IMR-90 (cell line): Measurements from ENCODE around the gene ALLC. TPM values are rescaled to one million over a fixed set of nuclear protein-coding genes. Genes with fewer than 3 reads are reported as not detected.

Source experiments
- ATAC-seq: fragments of 200-7000 bp; cut with Tn5 transposase; 2 replicates; pipeline ENCODE4 v1.9.1; 2020; ENCODE audit warnings: low read depth, mild to moderate bottlenecking, moderate library complexity
- BruUV-seq: library from RNA; stranded (reverse); fragments of 400-500 nt; replicated peaks from 2 replicates; lab custom pipeline; 2021; lab: Mats Ljungman, UMichigan
- CTCF ChIA-PET: fragments of 300-600 bp; formaldehyde crosslinking; extraction: SDS; loops from one replicate; lab custom pipeline; 2021; ENCODE audit warnings: antibody characterized with exemption; lab: Yijun Ruan, JAX
- POLR2A ChIA-PET: fragments of 300-600 bp; sonication (Branson Sonifier 250); formaldehyde crosslinking; loops from one replicate; lab custom pipeline; 2022; ENCODE audit warnings: antibody characterized with exemption; ENCODE audit not compliant: unreplicated experiment; lab: Charles Lee
- DNase-seq: peaks from one replicate; pipeline ENCODE4 v3.0.0; 2013
- H2AFZ ChIP-seq: replicated peaks from 2 replicates; pipeline ENCODE3; 2013; ENCODE audit warnings: low read length, mild to moderate bottlenecking; ENCODE audit not compliant: poor library complexity
- H2AK5ac ChIP-seq: 2 replicates; pipeline ENCODE4 v1.6.1; 2013; ENCODE audit warnings: low read depth, low read length, inconsistent platforms
- H2AK9ac ChIP-seq: replicated peaks from 2 replicates; pipeline ENCODE3; 2013; ENCODE audit warnings: mild to moderate bottlenecking, low read depth, low read length, moderate library complexity; ENCODE audit not compliant: poor library complexity
- H2BK120ac ChIP-seq: 2 replicates; pipeline ENCODE4 v1.6.1; 2013; ENCODE audit warnings: low read depth, low read length, inconsistent platforms
- H2BK15ac ChIP-seq: 3 replicates; pipeline ENCODE4 v1.6.1; 2013; ENCODE audit warnings: low read depth, low read length, inconsistent platforms
- H2BK20ac ChIP-seq: 2 replicates; pipeline ENCODE4 v1.6.1; 2013; ENCODE audit warnings: low read depth, mild to moderate bottlenecking, inconsistent platforms, low read length, moderate library complexity
- H2BK5ac ChIP-seq: 2 replicates; pipeline ENCODE4 v1.6.1; 2013; ENCODE audit warnings: mild to moderate bottlenecking, low read depth, low read length, inconsistent platforms; ENCODE audit not compliant: poor library complexity, severe bottlenecking
- H3K14ac ChIP-seq: replicated peaks from 2 replicates; pipeline ENCODE4 v1.6.1; 2013; ENCODE audit warnings: low read depth, low read length, inconsistent platforms
- H3K18ac ChIP-seq: 2 replicates; pipeline ENCODE4 v1.6.1; 2013; ENCODE audit warnings: low read depth, low read length, control low read depth
- H3K23ac ChIP-seq: 2 replicates; pipeline ENCODE4 v1.6.1; 2013; ENCODE audit warnings: low read depth, low read length, inconsistent platforms
- H3K27ac ChIP-seq: 2 replicates; pipeline ENCODE4 v1.5.1; 2013; ENCODE audit warnings: mild to moderate bottlenecking, control low read depth, low read length; ENCODE audit not compliant: insufficient read depth
- H3K27me3 ChIP-seq: 2 replicates; pipeline ENCODE4 v1.6.1; 2013; ENCODE audit warnings: low read length; ENCODE audit not compliant: control insufficient read depth, insufficient read depth
- H3K36me3 ChIP-seq: 2 replicates; pipeline ENCODE4 v1.6.1; 2013; ENCODE audit warnings: low read length, mixed read lengths; ENCODE audit not compliant: control insufficient read depth, insufficient read depth
- H3K4ac ChIP-seq: 2 replicates; pipeline ENCODE4 v1.6.1; 2013; ENCODE audit warnings: low read depth, low read length, inconsistent platforms
- H3K4me1 ChIP-seq: 2 replicates; pipeline ENCODE4 v1.6.1; 2013; ENCODE audit warnings: low read length, mixed read lengths; ENCODE audit not compliant: control insufficient read depth, insufficient read depth
- H3K4me2 ChIP-seq: 2 replicates; pipeline ENCODE4 v1.6.1; 2013; ENCODE audit warnings: low read depth, mild to moderate bottlenecking, control low read depth, low read length, moderate library complexity
- H3K4me3 ChIP-seq: 2 replicates; pipeline ENCODE4 v1.5.1; 2013; ENCODE audit warnings: low read depth, mild to moderate bottlenecking, control low read depth, low read length, moderate library complexity; ENCODE audit not compliant: insufficient read depth
- H3K56ac ChIP-seq: 2 replicates; pipeline ENCODE4 v1.6.1; 2013; ENCODE audit warnings: low read length, inconsistent platforms; ENCODE audit not compliant: insufficient read depth; ENCODE audit errors: extremely low read depth
- H3K79me1 ChIP-seq, 2 experiments: 2 replicates each; pipeline ENCODE4 v1.6.1; 2013; ENCODE audit warnings: low read length in 2 of 2, inconsistent platforms in 1 of 2, low read depth in 1 of 2
- H3K9ac ChIP-seq: 2 replicates; pipeline ENCODE4 v1.6.1; 2013; ENCODE audit warnings: low read depth, low read length, control low read depth
- H3K9me1 ChIP-seq: 2 replicates; pipeline ENCODE4 v1.6.1; 2013; ENCODE audit warnings: low read length, inconsistent platforms; ENCODE audit not compliant: insufficient read depth
- H3K9me3 ChIP-seq: 2 replicates; pipeline ENCODE4 v1.6.1; 2013; ENCODE audit warnings: low read length; ENCODE audit not compliant: control insufficient read depth, insufficient read depth
- H4K20me1 ChIP-seq: 2 replicates; pipeline ENCODE4 v1.6.1; 2013; ENCODE audit warnings: low read length, inconsistent platforms; ENCODE audit not compliant: insufficient read depth
- H4K5ac ChIP-seq: 2 replicates; pipeline ENCODE4 v1.6.1; 2013; ENCODE audit warnings: mild to moderate bottlenecking, low read depth, low read length, control low read depth
- H4K8ac ChIP-seq, 2 experiments: 2 replicates each; pipeline ENCODE4 v1.6.1; 2013; ENCODE audit warnings: low read depth in 2 of 2, low read length in 2 of 2, control low read depth in 1 of 2, inconsistent platforms in 1 of 2
- H4K91ac ChIP-seq: 2 replicates; pipeline ENCODE4 v1.6.1; 2013; ENCODE audit warnings: low read depth, low read length, inconsistent platforms; ENCODE audit not compliant: insufficient read depth
- POLR2A ChIP-seq: IDR thresholded peaks from 2 replicates; pipeline ENCODE4 v1.6.1; 2012; ENCODE audit warnings: mild to moderate bottlenecking, low read depth, low read length
- WGBS, 2 experiments: methylation state at CpG; one replicate each; pipeline versions ENCODE4 v1.1.5 to v1.1.7; 2013; ENCODE audit warnings: missing lambda C conversion rate in 2 of 2; ENCODE audit not compliant: insufficient read length in 1 of 2; ENCODE audit errors: extremely low coverage in 2 of 2; 5-methylcytosine and 5-hydroxymethylcytosine counted together
- dilution Hi-C: fragments of 300-500 bp; cut with HindIII; formaldehyde crosslinking; loops from one replicate; pipeline ENCODE4 v1.14.3; 2018; ENCODE audit warnings: low sequenced_read_pairs; ENCODE audit not compliant: unreplicated experiment
- in situ Hi-C: fragments of 300-500 bp; cut with MboI; formaldehyde crosslinking; loops from 3 replicates; pipeline ENCODE4 v1.14.3; 2019; ENCODE audit warnings: low sequenced_read_pairs, inconsistent platforms, mixed read lengths
- intact Hi-C: fragments of 100-400 bp; cut with micrococcal nuclease; formaldehyde crosslinking; loops from 2 replicates; pipeline ENCODE4 v1.10.0; 2022
- polyA plus RNA-seq, 3 experiments: library from polyadenylated mRNA; depleted of rRNA; stranded (reverse); fragments of >200 nt; gene quantifications; 2 replicates each; pipeline ENCODE4 v1.2.3, GENCODE V29; 2012; ENCODE audit warnings: low replicate concordance in 1 of 3
- total RNA-seq: library from RNA; depleted of rRNA; stranded (reverse); fragments of >200 nt; gene quantifications from 2 replicates; pipeline ENCODE4 v1.2.3, GENCODE V29; 2012

Gene ALLC
- total and polyA plus RNA-seq, 2 of the 4 experiments (the other 2 are of a cell fraction), result not detected

GRCh38 chr2:3641841-3642421 lies 16.1 kb upstream of the ALLC start:
- H3K9me1 ChIP-seq, result no peaks in the 10 kb centered on the region
- H3K79me1 ChIP-seq, result no peaks in the 10 kb centered on the region
- no peak overlapping the region for H2AFZ ChIP-seq
- H3K56ac ChIP-seq, result no peak overlapping the region
- no peak overlapping the region for H3K4ac ChIP-seq
- in situ Hi-C loops (loop anchor here (10.0 kb wide), 1 partner anchor 217 kb away; no protein-coding TSS in a partner anchor), dilution Hi-C loops (no loop called here), intact Hi-C loops (no loop called here)
- H3K27me3 ChIP-seq, result peaks cover 5% of the 10 kb centered on the region; the same call in 1 of the 2 replicates
- no peak for DNase-seq
- no peak overlapping the region for H3K18ac ChIP-seq
- H4K8ac ChIP-seq, result no peak overlapping the region
- no peak overlapping the region for H2BK20ac ChIP-seq
- ATAC-seq, result no peak
- no peaks in the 10 kb centered on the region for H3K4me1 ChIP-seq
- H2BK15ac ChIP-seq, result no peak overlapping the region
- BruUV-seq, result no TSS peak
- H4K5ac ChIP-seq, result no peak overlapping the region
- no peak overlapping the region for H3K9ac ChIP-seq
- ChIA-PET POLR2A (no interaction called here), CTCF (interaction anchor here (1.3 kb wide), 1 partner anchor 9 kb away, joined by 3 read pairs; no protein-coding TSS in a partner anchor)
- no peak overlapping the region for H3K23ac ChIP-seq
- H3K14ac ChIP-seq, result no peak overlapping the region
- no peaks in the 10 kb centered on the region for H3K9me3 ChIP-seq
- H4K91ac ChIP-seq, result no peak overlapping the region
- no peak overlapping the region for H2BK5ac ChIP-seq
- no peak overlapping the region for H3K27ac ChIP-seq
- H2AK9ac ChIP-seq, result no peak overlapping the region
- TF ChIP-seq POLR2A, result no peak
- H2BK120ac ChIP-seq, result no peak overlapping the region
- no peak overlapping the region for H3K4me2 ChIP-seq
- H2AK5ac ChIP-seq, result no peak overlapping the region
- 79% methylated on average over 18 of the region's 26 CpGs; no CpG with 5 or more reads in 1 of the 2 experiments for WGBS, 2 experiments
- no peaks in the 10 kb centered on the region for H3K36me3 ChIP-seq
- H3K4me3 ChIP-seq, result no peak overlapping the region
- no peaks in the 10 kb centered on the region for H4K20me1 ChIP-seq
